ENCODE results near the gene STK32B. TPM values are rescaled to one million over a fixed set of nuclear protein-coding genes. Genes with fewer than 3 reads are reported as not detected.

Gene STK32B
- total and polyA plus RNA-seq, 9 donors: 0.35 to 3.0 (median 1.2) TPM

- 74 to 75% (median 75%) methylated on average over 2 of the region's 2 CpGs for WGBS, 3 donors
- Histone ChIP-seq H3K36me3 (no peaks in the 10 kb centered on the region), H3K4me1 (ENCODE audit: insufficient read depth) (no peaks in the 10 kb centered on the region), H3K27ac (no peak overlapping the region), H3K9me3 (no peaks in the 10 kb centered on the region), H3K27me3 (no peaks in the 10 kb centered on the region), H3K4me3 (no peak overlapping the region)
- intact Hi-C loops (cut with DNase I): no loop called here
- TF ChIP-seq POLR2A (IDR thresholded peaks at IDR 0.05): no peak
- no peak for DNase-seq
Observed at GRCh38 chr4:5545271-5545670, 494.0 kb downstream of the STK32B start.

- H3K27ac ChIP-seq: no peak overlapping the region
- no peaks in the 10 kb centered on the region for H3K4me1 ChIP-seq (ENCODE audit: insufficient read depth)
- 94 to 99% (median 97%) methylated on average over 12 of the region's 12 CpGs for WGBS, 3 donors
- intact Hi-C loops (cut with DNase I): no loop called here
- TF ChIP-seq EP300 (IDR thresholded peaks at IDR 0.05) (no peak), POLR2A (IDR thresholded peaks at IDR 0.05) (no peak), CTCF (IDR thresholded peaks at IDR 0.05) (no peak)
- H3K4me3 ChIP-seq: no peak overlapping the region
- no peaks in the 10 kb centered on the region for H3K36me3 ChIP-seq
- no peaks in the 10 kb centered on the region for H3K9me3 ChIP-seq
- no peaks in the 10 kb centered on the region for H3K27me3 ChIP-seq
- DNase-seq: no peak
Observed at GRCh38 chr4:5547651-5548249, 496.5 kb downstream of the STK32B start.

Small RNA genes lying within 50 kb of the gene (small RNA-seq; reads per million reads assigned to genes)
- not detected for gene RF00019

Other genes starting within 250 kb of the STK32B start
- gene MSX1, start 191.8 kb upstream of the STK32B start, total RNA-seq: 1 to 10 TPM; 2.2 to 4.5 (median 4.2) TPM
- 1 to 10 TPM; 2.3 to 4.0 TPM for gene MSX1, start 191.8 kb upstream of the STK32B start, polyA plus RNA-seq
- 1 to 10 TPM in 6 of 7 donors, under 1 TPM in 1; 0.97 to 2.1 (median 1.5) TPM for gene CYTL1, start 32.0 kb upstream of the STK32B start, total RNA-seq
- 1 to 10 TPM; 4.4 to 5.6 TPM for gene CYTL1, start 32.0 kb upstream of the STK32B start, polyA plus RNA-seq